HUDEP-2 (cell line): ENCODE results near the gene SUN2.

ENCODE experiments used
- DNase-seq, 76 experiments: peaks; one replicate each; lab custom pipeline; 2025; ENCODE audit not compliant: unreplicated experiment in 76 of 76; lab: John Stamatoyannopoulos, UW

The SUN2 gene

GRCh38 chr22:38699784-38700183, 56.0 kb downstream of the SUN2 start:
- DNase-seq, result no peak

DNA sequence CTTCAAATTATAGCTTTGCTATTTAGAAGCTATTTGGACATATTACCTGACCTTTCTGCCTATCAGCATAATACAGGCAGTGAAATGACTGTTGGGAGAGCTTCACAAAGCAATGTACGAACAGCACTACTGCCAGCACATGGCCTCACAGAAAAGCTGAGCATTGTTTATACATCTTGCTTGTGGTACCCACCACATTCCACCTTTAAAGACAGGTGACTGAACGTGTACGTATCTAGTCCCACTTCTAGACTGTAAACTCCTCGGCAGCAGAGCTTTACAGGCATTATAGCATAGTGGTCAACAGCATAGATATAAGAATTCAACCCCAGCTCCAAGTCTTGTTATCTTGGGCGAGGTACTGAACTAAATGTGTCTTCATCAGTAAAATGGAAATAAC, 56.7 kb downstream of the SUN2 start:
- no peak for DNase-seq

GRCh38 chr22:38698407-38699094, 57.2 kb downstream of the SUN2 start:
- no peak for DNase-seq

GRCh38 chr22:38697425-38698089, 58.2 kb downstream of the SUN2 start:
- peak in 67 of 76 experiments; percentile 21 to 78 (median 52) for DNase-seq

DNA sequence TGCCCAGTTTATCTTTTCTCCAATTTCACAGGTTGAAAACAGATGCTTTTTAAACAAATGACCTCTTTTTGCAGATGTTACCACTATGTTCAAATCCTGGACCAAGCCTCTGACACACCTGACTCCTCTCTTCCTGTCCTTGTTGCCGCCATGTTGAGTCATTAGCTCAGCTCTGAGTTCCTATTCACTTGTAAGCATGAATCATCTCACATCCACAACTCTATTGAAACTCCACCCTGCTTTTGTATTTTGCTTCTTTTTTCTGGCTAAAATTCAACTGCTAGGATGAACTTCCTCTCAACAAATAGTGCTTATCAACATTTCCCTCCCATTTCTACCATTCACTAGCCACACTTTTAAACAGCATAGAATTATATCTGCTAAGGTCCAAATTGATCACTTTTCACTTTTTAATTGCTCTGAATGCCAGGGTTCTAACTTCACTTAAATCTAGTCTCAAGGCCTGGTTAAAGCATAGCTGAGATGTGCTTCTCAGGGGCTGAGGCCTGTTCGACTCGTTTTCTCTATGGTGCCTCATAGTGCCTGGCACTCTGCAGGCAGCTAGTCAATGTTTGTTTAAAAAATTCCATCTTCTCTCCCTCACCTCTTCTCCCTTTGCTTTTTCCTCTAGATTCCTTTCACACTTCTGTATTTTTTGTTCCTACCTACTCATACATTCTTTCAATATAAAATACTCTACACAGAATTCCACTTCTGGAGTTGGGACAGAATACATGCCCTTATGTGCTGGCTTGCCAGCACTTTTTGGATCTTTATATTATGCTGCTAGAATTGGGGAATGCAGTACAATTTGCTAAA, 59.0 kb downstream of the SUN2 start:
- peak in 26 of 76 experiments; percentile 9 to 71 (median 38) for DNase-seq

DNA sequence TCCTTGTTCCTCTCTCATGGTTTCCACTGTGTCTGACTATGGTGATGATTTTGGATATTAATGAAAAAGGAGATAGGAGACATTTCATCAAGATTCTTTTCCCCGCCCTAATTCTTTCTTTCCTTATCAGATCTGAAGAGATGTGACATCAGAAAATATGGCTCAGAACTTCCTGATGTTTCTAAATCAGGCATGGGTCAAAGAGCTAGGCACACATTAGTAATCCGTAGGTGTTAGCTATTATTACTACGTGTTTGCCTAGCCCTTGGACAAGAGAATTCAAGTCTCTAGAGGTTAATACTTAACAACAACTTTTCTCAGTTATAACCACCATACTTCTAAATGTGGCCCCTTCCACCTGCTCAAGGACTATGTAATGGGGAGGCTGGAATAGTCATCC, 60.9 kb downstream of the SUN2 start:
- DNase-seq, result no peak

DNA sequence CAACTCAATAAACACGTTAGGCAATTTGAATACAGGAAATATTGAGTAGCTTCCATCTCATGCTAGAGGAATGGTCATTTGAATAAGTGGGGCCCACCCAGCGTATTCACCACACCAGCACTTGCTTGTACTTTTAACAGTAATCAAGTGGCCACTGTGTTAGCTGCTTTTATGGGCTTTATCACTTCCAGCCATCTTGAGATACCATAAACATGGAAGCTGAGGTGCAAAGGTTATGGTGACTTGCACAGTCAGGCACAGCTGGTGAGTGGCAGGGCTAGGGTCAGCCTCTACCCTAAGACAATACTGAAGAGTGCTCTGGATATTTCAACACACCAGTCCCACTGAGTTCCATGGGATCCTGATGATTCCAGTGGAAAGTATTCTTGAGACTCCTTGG, 61.7 kb downstream of the SUN2 start:
- DNase-seq, result no peak

DNA sequence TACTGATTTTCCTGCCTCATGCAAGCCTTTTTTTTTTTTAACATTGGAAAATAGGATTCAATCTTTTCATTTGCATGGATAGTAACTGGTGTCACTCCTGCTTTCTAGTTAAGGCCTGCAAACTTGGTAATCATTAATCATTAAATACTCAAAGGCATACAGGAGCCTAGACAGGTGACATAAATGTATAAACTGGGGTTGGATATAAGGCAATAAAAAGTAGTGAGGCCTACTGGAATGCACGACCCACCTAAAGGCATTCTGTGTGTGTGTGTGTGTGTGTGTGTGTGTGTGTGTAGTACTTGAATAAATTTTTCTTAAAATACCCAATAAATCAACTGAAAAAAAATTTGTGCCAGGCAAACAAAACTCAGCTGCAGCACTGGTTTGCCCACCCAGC, 66.1 kb downstream of the SUN2 start:
- DNase-seq, result no peak

DNA sequence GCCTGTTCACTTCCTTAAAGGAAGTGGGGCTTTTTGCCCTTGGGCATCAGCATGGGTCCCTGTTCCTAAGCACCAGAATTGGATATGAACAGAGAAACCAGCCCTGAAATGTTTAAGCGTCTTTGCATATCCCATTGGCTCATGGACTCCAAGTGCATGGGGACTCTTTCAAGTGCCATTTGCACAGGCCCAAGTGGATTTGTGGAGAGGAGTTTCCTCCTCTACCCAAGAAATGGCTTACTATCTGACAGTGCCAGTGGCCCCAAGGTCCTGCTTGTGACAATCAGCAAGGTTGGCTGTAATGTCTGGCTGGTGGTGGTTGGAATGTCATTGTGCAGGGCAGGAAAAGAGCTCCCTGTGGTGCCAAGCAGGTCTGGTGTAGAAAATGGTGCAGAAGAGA, 70.0 kb downstream of the SUN2 start:
- DNase-seq, result no peak

DNA sequence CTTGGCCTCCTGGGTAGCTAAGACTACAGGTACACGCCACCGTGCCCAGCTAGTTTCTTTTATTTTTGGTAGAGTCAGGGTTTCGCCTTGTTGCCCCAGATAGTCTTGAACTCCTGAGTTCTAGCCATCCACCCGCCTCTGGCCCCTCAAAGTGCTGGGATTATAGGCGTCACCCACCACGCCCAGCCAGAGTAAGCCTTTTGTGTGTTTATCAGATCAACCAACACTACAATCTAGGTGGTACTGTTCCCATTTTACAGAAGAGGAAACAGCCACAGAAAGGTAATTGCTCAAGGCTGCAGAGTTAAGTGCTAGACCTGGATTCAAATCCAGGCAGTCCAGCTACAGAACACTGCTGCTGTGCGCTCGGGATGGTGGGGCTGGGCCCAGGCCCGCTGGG, 70.9 kb downstream of the SUN2 start:
- DNase-seq, result peak in 41 of 76 experiments; percentile 8 to 66 (median 40)
